GM12878 (cell line): ENCODE results near the gene PDE11A. TPM values are rescaled to one million over a fixed set of nuclear protein-coding genes. Genes with fewer than 3 reads are reported as not detected.

Experiments used
- ATAC-seq: fragments of 200-7000 bp; cut with Tn5 transposase; 3 replicates; pipeline ENCODE4 v1.9.1; 2020; ENCODE audit warnings: mild to moderate bottlenecking, moderate library complexity
- Bru-seq: library from RNA; stranded (reverse); fragments of 400-500 nt; gene quantifications from one replicate; lab custom pipeline; 2021; lab: Mats Ljungman, UMichigan
- BruChase-seq, 2 experiments: library from RNA; stranded (reverse); fragments of 400-500 nt; gene quantifications; one replicate each; lab custom pipeline; 2021; lab: Mats Ljungman, UMichigan
- BruUV-seq: library from RNA; stranded (reverse); fragments of 400-500 nt; replicated peaks from 2 replicates; lab custom pipeline; 2021; lab: Mats Ljungman, UMichigan
- CTCF ChIA-PET: fragments of 300-600 bp; sonication (Branson Sonifier 250); formaldehyde crosslinking; extraction: SDS; loops from one replicate; lab custom pipeline; 2021; ENCODE audit warnings: inconsistent platforms; lab: Yijun Ruan, JAX
- POLR2A ChIA-PET: fragments of 350-600 bp; formaldehyde crosslinking; extraction: SDS; loops from one replicate; lab custom pipeline; 2021; ENCODE audit warnings: inconsistent platforms; lab: Charles Lee
- RAD21 ChIA-PET: fragments of 300-600 bp; sonication (Branson Sonifier 250); formaldehyde crosslinking; loops from one replicate; lab custom pipeline; 2023; ENCODE audit warnings: antibody characterized with exemption; ENCODE audit not compliant: unreplicated experiment; lab: Charles Lee
- SMC1A ChIA-PET: fragments of 300-600 bp; sonication (Branson Sonifier 250); formaldehyde crosslinking; loops from one replicate; lab custom pipeline; 2023; ENCODE audit not compliant: unreplicated experiment, uncharacterized antibody; lab: Charles Lee
- DNase-seq: peaks from one replicate; pipeline ENCODE4 v3.0.0-alpha.2; 2011; ENCODE audit warnings: low read depth, low spot score
- FAIRE-seq: peaks from 3 replicates; lab custom pipeline; 2011; peaks lifted over from hg19 to GRCh38; lab: Jason Lieb, UNC
- H2AFZ ChIP-seq: 2 replicates; pipeline ENCODE4 v1.6.0; 2011; ENCODE audit warnings: low read depth, low read length, control low read depth; ENCODE audit not compliant: control insufficient read depth
- H3K27ac ChIP-seq: 2 replicates; pipeline ENCODE4 v1.5.1; 2011; ENCODE audit warnings: control low read depth; ENCODE audit not compliant: control insufficient read depth, insufficient read depth
- H3K27me3 ChIP-seq, 2 experiments: replicated peaks in 1 of 2; 2 replicates each; pipeline versions ENCODE4 v1.6.0 to v1.6.1; 2011; ENCODE audit warnings: low read length in 1 of 2; ENCODE audit not compliant: control insufficient read depth in 2 of 2, insufficient read depth in 2 of 2
- H3K36me3 ChIP-seq, 2 experiments: 2 replicates each; pipeline ENCODE4 v1.5.1; 2011; ENCODE audit warnings: low read length in 1 of 2; ENCODE audit not compliant: control insufficient read depth in 2 of 2, insufficient read depth in 2 of 2
- H3K4me1 ChIP-seq: 2 replicates; pipeline ENCODE4 v1.6.1; 2011; ENCODE audit warnings: mild to moderate bottlenecking, low read length, moderate library complexity, mixed read lengths; ENCODE audit not compliant: control insufficient read depth, insufficient read depth
- H3K4me2 ChIP-seq: 2 replicates; pipeline ENCODE4 v1.6.0; 2011; ENCODE audit warnings: control low read depth; ENCODE audit not compliant: control insufficient read depth, insufficient read depth
- H3K4me3 ChIP-seq: fragments of 200-600 bp; sonication (generic); 2 replicates; pipeline ENCODE4 v1.5.1; 2016
- H3K79me2 ChIP-seq: 2 replicates; pipeline ENCODE4 v1.6.0; 2011; ENCODE audit warnings: low read length; ENCODE audit not compliant: control insufficient read depth, insufficient read depth
- H3K9ac ChIP-seq: 2 replicates; pipeline ENCODE4 v1.8.0; 2011; ENCODE audit warnings: low read length, control low read depth, mixed read lengths; ENCODE audit not compliant: control insufficient read depth, insufficient read depth
- H3K9me3 ChIP-seq: replicated peaks from 3 replicates; pipeline ENCODE4 v1.5.1; 2011; ENCODE audit warnings: mild to moderate bottlenecking, low read length; ENCODE audit not compliant: control insufficient read depth, insufficient read depth
- H4K20me1 ChIP-seq: 2 replicates; pipeline ENCODE4 v1.6.0; 2011; ENCODE audit not compliant: control insufficient read depth, insufficient read depth
- ASH2L ChIP-seq: fragments of 300-600, 200-600 bp; sonication (generic); IDR thresholded peaks from 2 replicates; pipeline ENCODE4 v1.6.1; 2017; ENCODE audit warnings: low read depth, mild to moderate bottlenecking, borderline replicate concordance
- BCLAF1 ChIP-seq: fragments of 450-650 bp; IDR thresholded peaks from 2 replicates; pipeline ENCODE4 v1.6.1; 2017; ENCODE audit warnings: antibody characterized with exemption, mild to moderate bottlenecking, moderate library complexity
- BMI1 ChIP-seq: fragments of 450-650 bp; IDR thresholded peaks from 2 replicates; pipeline ENCODE4 v1.6.1; 2016; ENCODE audit warnings: mild to moderate bottlenecking, moderate library complexity, borderline replicate concordance
- ESRRA ChIP-seq: IDR thresholded peaks from 2 replicates; pipeline ENCODE4 v1.6.1; 2012; ENCODE audit warnings: mild to moderate bottlenecking, low read length, improper control_type of control experiment
- HDAC6 ChIP-seq: fragments of 200-600 bp; sonication (generic); IDR thresholded peaks from one replicate; pipeline ENCODE4 v1.8.0; 2017; ENCODE audit warnings: antibody characterized with exemption; ENCODE audit not compliant: unreplicated experiment
- HDGF ChIP-seq: fragments of 450-650 bp; IDR thresholded peaks from 2 replicates; pipeline ENCODE4 v1.6.1; 2016; ENCODE audit warnings: antibody characterized with exemption
- MTA3 ChIP-seq: IDR thresholded peaks from 2 replicates; pipeline ENCODE4 v1.6.1; 2012; ENCODE audit warnings: low read length, inconsistent platforms, borderline replicate concordance
- MXI1 ChIP-seq: fragments of 150-350 bp; IDR thresholded peaks from 2 replicates; pipeline ENCODE4 v1.6.1; 2011; ENCODE audit warnings: low read depth, mild to moderate bottlenecking, inconsistent platforms, low read length, improper control_type of control experiment
- SMAD1 ChIP-seq: fragments of 450-650 bp; IDR thresholded peaks from 2 replicates; pipeline ENCODE4 v1.6.1; 2018; ENCODE audit warnings: mild to moderate bottlenecking, low read depth; ENCODE audit not compliant: partially characterized antibody
- SMARCA5 ChIP-seq: fragments of 450-650 bp; IDR thresholded peaks from 2 replicates; pipeline ENCODE4 v1.6.1; 2017; ENCODE audit warnings: mild to moderate bottlenecking
- STAT3 ChIP-seq: IDR thresholded peaks from 2 replicates; pipeline ENCODE4 v1.6.1; 2011; ENCODE audit warnings: low read depth, low read length, improper control_type of control experiment
- WGBS: methylation state at CpG from one replicate; pipeline ENCODE4 v1.1.6; 2016; ENCODE audit warnings: low lambda C conversion rate; ENCODE audit not compliant: insufficient replicate concordance, insufficient coverage; ENCODE audit errors: missing lambda C conversion rate; 5-methylcytosine and 5-hydroxymethylcytosine counted together
- in situ Hi-C: fragments of 300-500 bp; cut with MboI; formaldehyde crosslinking; loops from 9 replicates; pipeline ENCODE4 v1.14.3; 2018; ENCODE audit warnings: mixed read lengths
- intact Hi-C: fragments of 100-400 bp; cut with micrococcal nuclease; formaldehyde crosslinking; loops from one replicate; pipeline ENCODE4 v1.14.2; 2022; ENCODE audit not compliant: unreplicated experiment
- long read RNA-seq, 2 experiments: library from polyadenylated mRNA; unstranded; transcript quantifications; one replicate each; pipeline ENCODE4 v2.0.0, GENCODE V29; 2019 to 2020
- polyA minus RNA-seq, 3 experiments: library from RNA; depleted of rRNA, polyadenylated mRNA; stranded (reverse); fragments of >200 nt; gene quantifications; 2 replicates each; pipeline ENCODE4 v1.2.3, GENCODE V29; 2011
- polyA plus RNA-seq, 11 experiments: library from polyadenylated mRNA; depleted of rRNA in 4 of 11; unstranded in 6 of 11; stranded (reverse) in 5 of 11; fragments of >200 nt; fragmentation: Nextera tagmentation in 4 of 11; fragmentation: Illumina TruSeq in 1 of 11; extraction: Ambion mirVana in 4 of 11; extraction: Trizol in 1 of 11; gene quantifications; 1 replicate in 1 of 11; 2 replicates in 10 of 11; pipeline versions ENCODE4 v1.2.1 to v1.2.3, GENCODE V29; 2011 to 2016; ENCODE audit warnings: inconsistent platforms in 2 of 11, missing spikeins in 2 of 11, low read depth in 1 of 11
- total RNA-seq, 4 experiments: library from RNA; depleted of rRNA in 3 of 4; stranded (reverse); fragments of >200 nt in 3 of 4; fragmentation: Illumina TruSeq in 1 of 4; extraction: Trizol in 1 of 4; gene quantifications; 2 replicates each; pipeline versions ENCODE4 v1.2.1 to v1.2.3, GENCODE V29; 2013 to 2021

Gene PDE11A
- total RNA-seq (2013; cell fraction: nucleolus; rRNA removed), result not detected in 2 replicates
- total RNA-seq (2014; rRNA removed), result under 0.01 and 0.06 TPM in 2 replicates
- 0.09 TPM in 1 of 2 replicates, not detected in the other for total RNA-seq (2014; rRNA removed; fragmentation: Illumina TruSeq; extraction: Trizol)
- total RNA-seq (2021), result not detected in 2 replicates
- not detected for polyA plus RNA-seq (2011; ENCODE audit: low read depth)
- 0.01 and 0.04 TPM in 2 replicates for polyA plus RNA-seq (2011; rRNA removed)
- 0.01 and 0.02 TPM in 2 replicates for polyA plus RNA-seq (2011; cell fraction: cytosol; rRNA removed)
- polyA plus RNA-seq (2011; cell fraction: nucleus; rRNA removed), result not detected in 2 replicates
- polyA plus RNA-seq (2012), result 0.18 TPM in 1 of 2 replicates, not detected in the other
- 0.01 TPM in 1 of 2 replicates, not detected in the other for polyA plus RNA-seq (2014; fragmentation: Illumina TruSeq; extraction: Trizol)
- polyA plus RNA-seq (2014; fragmentation: Nextera tagmentation; extraction: Ambion mirVana), result not detected
- 0.09 and 0.17 TPM in 2 replicates for polyA plus RNA-seq (2014; rRNA removed)
- polyA plus RNA-seq (2016; fragmentation: Nextera tagmentation; extraction: Ambion mirVana), result not detected
- 0.10 and 0.37 TPM in 2 replicates for polyA minus RNA-seq (2011; rRNA and poly(A)+ RNA removed)
- polyA minus RNA-seq (2011; cell fraction: cytosol; rRNA and poly(A)+ RNA removed), result not detected in 2 replicates
- polyA minus RNA-seq (2011; cell fraction: nucleus; rRNA and poly(A)+ RNA removed), result not detected in 2 replicates
- Bru-seq, nascent RNA, result not detected
- BruChase-seq, experiment 1, labeled RNA remaining after a 6-hour chase, result percentile 17 among the genes with signal in this experiment
- BruChase-seq, experiment 2, labeled RNA remaining after a 2-hour chase, result not detected
- long read RNA-seq, experiment 1, result 0 reads
- long read RNA-seq, experiment 2, result 0 reads

- H3K9me3 ChIP-seq, result no peaks in the 10 kb centered on the region
- ATAC-seq, result peak; percentile 57
- in situ Hi-C loops (no loop called here), intact Hi-C loops (no loop called here)
- no peak for FAIRE-seq
- no TSS peak for BruUV-seq
- peak within 1 kb of the TSS; percentile 44 for H2AFZ ChIP-seq
- ChIA-PET CTCF (interaction anchor here (1.1 to 1.5 kb wide), 2 partner anchors 41 to 89 kb away, joined by 3 read pairs; no protein-coding TSS in a partner anchor), POLR2A (interaction anchor here (0.6 kb wide), 1 partner anchor 45 kb away, joined by 3 read pairs; no protein-coding TSS in a partner anchor), SMC1A (no interaction called here), RAD21 (no interaction called here)
- H3K4me1 ChIP-seq, result no peaks in the 10 kb centered on the region
- no peak within 1 kb of the TSS for H3K4me3 ChIP-seq
- no peak within 1 kb of the TSS for H3K27ac ChIP-seq
- no peaks in the 10 kb centered on the region for H4K20me1 ChIP-seq
- peak within 1 kb of the TSS; percentile 60 for H3K4me2 ChIP-seq
- DNase-seq, result no peak
- H3K27me3 ChIP-seq, result peaks cover 7 to 16% of the 10 kb centered on the region in 2 experiments
- 15% methylated on average over 42 of the region's 44 CpGs for WGBS
- no peaks in the 10 kb centered on the region for H3K36me3 ChIP-seq
- H3K79me2 ChIP-seq, result no peaks in the 10 kb centered on the region
- H3K9ac ChIP-seq, result no peak within 1 kb of the TSS
- no peak for TF ChIP-seq SMARCA5
- no peak for TF ChIP-seq STAT3
- no peak for TF ChIP-seq HDAC6
- TF ChIP-seq MTA3, result no peak
- TF ChIP-seq BMI1, result no peak
- no peak for TF ChIP-seq ASH2L
- TF ChIP-seq SMAD1, result no peak
- TF ChIP-seq BCLAF1, result no peak
- TF ChIP-seq HDGF, result no peak
- no peak for TF ChIP-seq ESRRA
- no peak for TF ChIP-seq MXI1
Observed at GRCh38 chr2:178072383-178073301, at the start of gene PDE11A. PDE11A (minus strand) TSS chr2:178072777; CDS start chr2:178072437, 340 bp downstream.
